ENCODE data around the gene GLTPD2. TPM values are rescaled to one million over a fixed set of nuclear protein-coding genes. Genes with fewer than 3 reads are reported as not detected.

Gene GLTPD2
- total and polyA plus RNA-seq, 10 of the 15 experiments (the other 5 are each of a cell fraction or from before 2014, with no cell fraction given), result 0.16 to 0.34 TPM; not detected in 8

DNA sequence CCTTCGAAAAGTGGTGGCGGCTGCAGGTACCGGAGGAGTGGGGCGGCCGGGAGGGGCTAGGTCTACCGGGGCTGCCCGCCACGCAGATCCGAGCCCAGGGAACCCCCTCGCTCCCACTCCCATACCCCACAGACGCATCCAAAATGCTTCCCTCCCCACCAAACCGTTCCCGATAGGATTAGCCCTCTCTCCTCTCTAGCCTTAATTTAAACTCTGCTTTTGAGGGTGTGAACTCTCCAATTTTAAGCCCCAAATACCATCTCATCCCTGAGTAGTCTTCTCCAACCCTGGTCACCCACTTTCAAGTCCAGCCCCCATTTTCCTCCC lies 48.8 kb upstream of the GLTPD2 start (continued):
- no peak for TF ChIP-seq STAT3 (IDR thresholded peaks at IDR 0.05; ENCODE audit: low read depth, low read length)

DNA sequence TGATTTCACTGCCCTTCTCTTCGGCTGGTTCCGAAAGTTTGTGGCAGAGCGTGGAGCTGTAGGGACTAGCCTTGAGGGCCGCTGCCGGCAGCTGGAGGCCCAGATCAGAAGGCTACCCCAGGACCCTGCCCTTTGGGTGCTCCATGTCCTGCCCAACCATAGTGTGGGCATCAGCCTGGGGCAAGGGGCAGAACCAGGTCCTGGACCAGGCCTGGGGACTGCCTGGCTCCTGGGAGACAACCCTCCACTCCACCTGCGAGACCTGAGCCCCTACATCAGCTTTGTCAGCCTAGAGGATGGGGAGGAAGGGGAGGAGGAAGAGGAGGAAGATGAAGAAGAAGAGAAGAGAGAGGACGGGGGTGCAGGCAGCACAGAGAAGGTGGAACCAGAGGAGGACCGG lies 48.2 kb upstream of the GLTPD2 start:
- ChIA-PET SMC1A (ENCODE audit: uncharacterized antibody, unreplicated experiment) (no interaction called here), CTCF (no interaction called here), POLR2A (no interaction called here), RAD21 (ENCODE audit: unreplicated experiment) (no interaction called here)
- H3K79me2 ChIP-seq (ENCODE audit: control insufficient read depth, insufficient read depth, low read length), result no peaks in the 10 kb centered on the region
- no TSS peak for BruUV-seq (replicated peaks)
- H3K36me3 ChIP-seq (ENCODE audit: control insufficient read depth in 2 of 2, insufficient read depth in 2 of 2, low read length in 1 of 2), result no peaks in the 10 kb centered on the region
- no peak overlapping the region for H3K9ac ChIP-seq (ENCODE audit: control insufficient read depth, insufficient read depth, low read length)
- WGBS (ENCODE audit: insufficient coverage, insufficient replicate concordance, low lambda C conversion rate, missing lambda C conversion rate), result 80% methylated on average over 8 of the region's 8 CpGs
- ATAC-seq (no peak), DNase-seq (ENCODE audit: low read depth, low spot score) (no peak), FAIRE-seq (no peak)
- no peaks in the 10 kb centered on the region for H3K9me3 ChIP-seq (replicated peaks; ENCODE audit: control insufficient read depth, insufficient read depth, low read length)
- no peak overlapping the region for H3K4me3 ChIP-seq
- no peak overlapping the region for H3K4me2 ChIP-seq (ENCODE audit: control insufficient read depth, insufficient read depth)
- H3K27me3 ChIP-seq (replicated peaks in 1 of 2; ENCODE audit: control insufficient read depth in 2 of 2, insufficient read depth in 2 of 2, low read length in 1 of 2), result peaks cover 10 to 15% of the 10 kb centered on the region in 2 experiments
- in situ Hi-C loops (cut with MboI) (no loop called here), intact Hi-C loops (cut with micrococcal nuclease; ENCODE audit: unreplicated experiment) (no loop called here)
- no peaks in the 10 kb centered on the region for H4K20me1 ChIP-seq (ENCODE audit: control insufficient read depth, insufficient read depth)
- no peak overlapping the region for H3K27ac ChIP-seq (ENCODE audit: control insufficient read depth, insufficient read depth)
- no peak overlapping the region for H2AFZ ChIP-seq (ENCODE audit: control insufficient read depth, low read depth, low read length)
- H3K4me1 ChIP-seq (ENCODE audit: control insufficient read depth, insufficient read depth, low read length), result peaks cover 3% of the 10 kb centered on the region; the same call in 1 of the 2 replicates
- TF ChIP-seq, protein P1, sequence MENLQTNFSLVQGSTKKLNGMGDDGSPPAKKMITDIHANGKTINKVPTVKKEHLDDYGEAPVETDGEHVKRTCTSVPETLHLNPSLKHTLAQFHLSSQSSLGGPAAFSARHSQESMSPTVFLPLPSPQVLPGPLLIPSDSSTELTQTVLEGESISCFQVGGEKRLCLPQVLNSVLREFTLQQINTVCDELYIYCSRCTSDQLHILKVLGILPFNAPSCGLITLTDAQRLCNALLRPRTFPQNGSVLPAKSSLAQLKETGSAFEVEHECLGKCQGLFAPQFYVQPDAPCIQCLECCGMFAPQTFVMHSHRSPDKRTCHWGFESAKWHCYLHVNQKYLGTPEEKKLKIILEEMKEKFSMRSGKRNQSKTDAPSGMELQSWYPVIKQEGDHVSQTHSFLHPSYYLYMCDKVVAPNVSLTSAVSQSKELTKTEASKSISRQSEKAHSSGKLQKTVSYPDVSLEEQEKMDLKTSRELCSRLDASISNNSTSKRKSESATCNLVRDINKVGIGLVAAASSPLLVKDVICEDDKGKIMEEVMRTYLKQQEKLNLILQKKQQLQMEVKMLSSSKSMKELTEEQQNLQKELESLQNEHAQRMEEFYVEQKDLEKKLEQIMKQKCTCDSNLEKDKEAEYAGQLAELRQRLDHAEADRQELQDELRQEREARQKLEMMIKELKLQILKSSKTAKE (IDR thresholded peaks at IDR 0.05; ENCODE audit: low read depth, poor library complexity, severe bottlenecking), result no peak
- TF ChIP-seq, protein P2, sequence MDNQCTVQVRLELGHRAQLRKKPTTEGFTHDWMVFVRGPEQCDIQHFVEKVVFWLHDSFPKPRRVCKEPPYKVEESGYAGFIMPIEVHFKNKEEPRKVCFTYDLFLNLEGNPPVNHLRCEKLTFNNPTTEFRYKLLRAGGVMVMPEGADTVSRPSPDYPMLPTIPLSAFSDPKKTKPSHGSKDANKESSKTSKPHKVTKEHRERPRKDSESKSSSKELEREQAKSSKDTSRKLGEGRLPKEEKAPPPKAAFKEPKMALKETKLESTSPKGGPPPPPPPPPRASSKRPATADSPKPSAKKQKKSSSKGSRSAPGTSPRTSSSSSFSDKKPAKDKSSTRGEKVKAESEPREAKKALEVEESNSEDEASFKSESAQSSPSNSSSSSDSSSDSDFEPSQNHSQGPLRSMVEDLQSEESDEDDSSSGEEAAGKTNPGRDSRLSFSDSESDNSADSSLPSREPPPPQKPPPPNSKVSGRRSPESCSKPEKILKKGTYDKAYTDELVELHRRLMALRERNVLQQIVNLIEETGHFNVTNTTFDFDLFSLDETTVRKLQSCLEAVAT (IDR thresholded peaks at IDR 0.05), result no peak
- TF ChIP-seq, protein P3, sequence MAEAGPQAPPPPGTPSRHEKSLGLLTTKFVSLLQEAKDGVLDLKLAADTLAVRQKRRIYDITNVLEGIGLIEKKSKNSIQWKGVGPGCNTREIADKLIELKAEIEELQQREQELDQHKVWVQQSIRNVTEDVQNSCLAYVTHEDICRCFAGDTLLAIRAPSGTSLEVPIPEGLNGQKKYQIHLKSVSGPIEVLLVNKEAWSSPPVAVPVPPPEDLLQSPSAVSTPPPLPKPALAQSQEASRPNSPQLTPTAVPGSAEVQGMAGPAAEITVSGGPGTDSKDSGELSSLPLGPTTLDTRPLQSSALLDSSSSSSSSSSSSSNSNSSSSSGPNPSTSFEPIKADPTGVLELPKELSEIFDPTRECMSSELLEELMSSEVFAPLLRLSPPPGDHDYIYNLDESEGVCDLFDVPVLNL (IDR thresholded peaks at IDR 0.05; ENCODE audit: low read depth, low read length), result no peak
- TF ChIP-seq HDGF (IDR thresholded peaks at IDR 0.05) (no peak), EGR1 (IDR thresholded peaks at IDR 0.05; ENCODE audit: borderline replicate concordance in 1 of 2, low read depth in 2 of 2, low read length in 2 of 2) (no peak), ZNF207 (IDR thresholded peaks at IDR 0.05; ENCODE audit: borderline replicate concordance) (no peak), WRNIP1 (IDR thresholded peaks at IDR 0.05; ENCODE audit: borderline replicate concordance, low read depth, low read length) (no peak), ZNF622 (IDR thresholded peaks at IDR 0.05) (no peak), MXI1 (IDR thresholded peaks at IDR 0.05; ENCODE audit: low read depth, low read length) (no peak), BRCA1 (IDR thresholded peaks at IDR 0.05; ENCODE audit: low read depth, low read length) (no peak), SPI1 (IDR thresholded peaks at IDR 0.05; ENCODE audit: borderline replicate concordance, insufficient read depth, low read depth, low read length) (no peak), YY1 (IDR thresholded peaks at IDR 0.05; ENCODE audit: low read depth, low read length) (no peak)
- TF ChIP-seq, protein P4, sequence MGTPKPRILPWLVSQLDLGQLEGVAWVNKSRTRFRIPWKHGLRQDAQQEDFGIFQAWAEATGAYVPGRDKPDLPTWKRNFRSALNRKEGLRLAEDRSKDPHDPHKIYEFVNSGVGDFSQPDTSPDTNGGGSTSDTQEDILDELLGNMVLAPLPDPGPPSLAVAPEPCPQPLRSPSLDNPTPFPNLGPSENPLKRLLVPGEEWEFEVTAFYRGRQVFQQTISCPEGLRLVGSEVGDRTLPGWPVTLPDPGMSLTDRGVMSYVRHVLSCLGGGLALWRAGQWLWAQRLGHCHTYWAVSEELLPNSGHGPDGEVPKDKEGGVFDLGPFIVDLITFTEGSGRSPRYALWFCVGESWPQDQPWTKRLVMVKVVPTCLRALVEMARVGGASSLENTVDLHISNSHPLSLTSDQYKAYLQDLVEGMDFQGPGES (IDR thresholded peaks at IDR 0.05), result no peak
- TF ChIP-seq, protein P5, sequence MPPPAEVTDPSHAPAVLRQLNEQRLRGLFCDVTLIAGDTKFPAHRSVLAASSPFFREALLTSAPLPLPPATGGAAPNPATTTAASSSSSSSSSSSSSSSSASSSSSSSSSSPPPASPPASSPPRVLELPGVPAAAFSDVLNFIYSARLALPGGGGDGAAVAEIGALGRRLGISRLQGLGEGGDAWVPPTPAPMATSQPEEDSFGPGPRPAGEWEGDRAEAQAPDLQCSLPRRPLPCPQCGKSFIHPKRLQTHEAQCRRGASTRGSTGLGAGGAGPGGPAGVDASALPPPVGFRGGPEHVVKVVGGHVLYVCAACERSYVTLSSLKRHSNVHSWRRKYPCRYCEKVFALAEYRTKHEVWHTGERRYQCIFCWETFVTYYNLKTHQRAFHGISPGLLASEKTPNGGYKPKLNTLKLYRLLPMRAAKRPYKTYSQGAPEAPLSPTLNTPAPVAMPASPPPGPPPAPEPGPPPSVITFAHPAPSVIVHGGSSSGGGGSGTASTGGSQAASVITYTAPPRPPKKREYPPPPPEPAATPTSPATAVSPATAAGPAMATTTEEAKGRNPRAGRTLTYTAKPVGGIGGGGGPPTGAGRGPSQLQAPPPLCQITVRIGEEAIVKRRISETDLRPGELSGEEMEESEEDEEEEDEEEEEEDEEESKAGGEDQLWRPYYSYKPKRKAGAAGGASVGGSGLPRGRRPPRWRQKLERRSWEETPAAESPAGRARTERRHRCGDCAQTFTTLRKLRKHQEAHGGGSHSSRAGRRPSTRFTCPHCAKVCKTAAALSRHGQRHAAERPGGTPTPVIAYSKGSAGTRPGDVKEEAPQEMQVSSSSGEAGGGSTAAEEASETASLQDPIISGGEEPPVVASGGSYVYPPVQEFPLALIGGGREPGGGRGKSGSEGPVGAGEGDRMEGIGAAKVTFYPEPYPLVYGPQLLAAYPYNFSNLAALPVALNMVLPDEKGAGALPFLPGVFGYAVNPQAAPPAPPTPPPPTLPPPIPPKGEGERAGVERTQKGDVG (CRISPR knock-in tag; IDR thresholded peaks at IDR 0.05), result no peak
